ENCODE data around the gene JAK1.

JAK1 gene

DNA sequence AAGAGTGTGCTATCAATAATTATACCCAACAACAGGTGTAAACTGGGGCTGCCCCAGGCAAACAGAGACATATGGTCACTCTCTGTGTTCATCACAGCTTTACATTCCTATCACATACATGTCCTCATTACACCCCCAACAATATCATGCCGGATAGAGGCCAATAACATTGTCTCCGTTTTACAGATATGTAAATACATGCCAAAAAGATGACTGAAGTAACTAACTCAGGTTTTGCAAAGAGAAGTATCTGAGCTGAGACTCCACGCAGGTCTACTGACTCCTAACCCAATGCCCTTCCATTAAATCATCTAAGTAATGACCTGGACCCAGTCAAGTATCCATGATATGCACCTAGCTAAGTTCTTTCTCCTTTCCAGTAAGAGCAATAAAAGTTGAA is 55.0 kb downstream of the JAK1 start:
- Histone ChIP-seq H2AFZ (ENCODE audit: low read depth, low read length) (no peak overlapping the region), H3K79me1 (replicated peaks; ENCODE audit: low read length, poor library complexity, severe bottlenecking) (peaks cover 21% of the 10 kb centered on the region), H3K27ac (ENCODE audit: low read length, poor library complexity, severe bottlenecking) (no peak overlapping the region), H2AK5ac (ENCODE audit: low read length, severe bottlenecking) (no peak overlapping the region), H2BK15ac (ENCODE audit: low read depth, poor library complexity, severe bottlenecking) (no peak overlapping the region), H3K9ac (ENCODE audit: low read length) (no peak overlapping the region), H2BK120ac (ENCODE audit: low read depth, low read length) (no peak overlapping the region), H4K8ac (ENCODE audit: low read length) (no peak overlapping the region), H3K4ac (ENCODE audit: low read depth in 1 of 2, low read length in 2 of 2) (no peak overlapping the region), H3K36me3 (ENCODE audit: control insufficient read depth in 1 of 2, insufficient read depth in 2 of 2, low read depth in 1 of 2, low read length in 2 of 2) (no peaks in the 10 kb centered on the region), H4K91ac (ENCODE audit: low read length) (no peak overlapping the region), H3K27me3 (ENCODE audit: control insufficient read depth in 1 of 2, insufficient read depth in 1 of 2, low read length in 2 of 2) (no peaks in the 10 kb centered on the region), H3K9me3 (ENCODE audit: control insufficient read depth, low read length) (no peaks in the 10 kb centered on the region), H3K4me2 (ENCODE audit: low read length, poor library complexity, severe bottlenecking) (no peak overlapping the region), H3K18ac (ENCODE audit: low read depth in 1 of 2, low read length in 2 of 2) (no peak overlapping the region), H3K4me1 (ENCODE audit: control insufficient read depth, insufficient read depth, low read depth, low read length) (peaks cover 5% of the 10 kb centered on the region), H2BK5ac (ENCODE audit: low read depth, low read length, poor library complexity, severe bottlenecking) (no peak overlapping the region), H3K23ac (ENCODE audit: low read length in 2 of 2) (no peak overlapping the region), H3K14ac (ENCODE audit: low read length in 2 of 2) (peak overlapping the region in 1 of 2 experiments; percentile 15), H2BK12ac (ENCODE audit: low read length in 2 of 2) (no peak overlapping the region), H3K4me3 (ENCODE audit: insufficient read depth in 1 of 2, low read depth in 1 of 2, low read length in 2 of 2) (no peak overlapping the region)
- DNase-seq, result no peak
- WGBS, result 95% methylated on average over 3 of the region's 3 CpGs

DNA sequence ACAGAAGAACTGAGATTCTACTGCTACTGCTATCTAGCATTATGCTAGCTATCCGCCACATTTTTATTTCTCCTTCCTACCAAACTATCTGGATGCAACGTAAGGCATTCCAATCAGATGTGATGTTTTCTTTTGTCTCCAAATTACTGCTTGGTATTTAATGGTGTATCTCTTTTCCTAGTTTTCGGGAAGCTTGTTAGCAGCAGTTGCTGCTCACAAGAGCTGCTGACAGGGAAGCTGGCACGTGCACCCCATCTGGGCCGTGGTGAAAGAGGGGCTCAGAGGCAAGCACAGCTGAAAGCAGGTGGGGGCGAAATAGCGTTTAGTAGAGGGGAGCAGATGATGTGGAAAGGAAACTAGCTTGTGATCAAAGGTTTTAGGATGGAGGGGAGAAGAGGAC is 57.3 kb downstream of the JAK1 start:
- Histone ChIP-seq H3K36me3 (ENCODE audit: control insufficient read depth in 1 of 2, insufficient read depth in 2 of 2, low read depth in 1 of 2, low read length in 2 of 2) (no peaks in the 10 kb centered on the region), H3K4me3 (ENCODE audit: insufficient read depth in 1 of 2, low read depth in 1 of 2, low read length in 2 of 2) (no peak overlapping the region), H2BK5ac (ENCODE audit: low read depth, low read length, poor library complexity, severe bottlenecking) (no peak overlapping the region), H3K4me2 (ENCODE audit: low read length, poor library complexity, severe bottlenecking) (no peak overlapping the region), H3K4me1 (ENCODE audit: control insufficient read depth, insufficient read depth, low read depth, low read length) (peaks cover 2% of the 10 kb centered on the region), H3K23ac (ENCODE audit: low read length in 2 of 2) (no peak overlapping the region), H2BK15ac (ENCODE audit: low read depth, poor library complexity, severe bottlenecking) (no peak overlapping the region), H2BK12ac (ENCODE audit: low read length in 2 of 2) (peak overlapping the region; percentile 18 to 42), H3K27ac (ENCODE audit: low read length, poor library complexity, severe bottlenecking) (no peak overlapping the region), H3K4ac (ENCODE audit: low read depth in 1 of 2, low read length in 2 of 2) (no peak overlapping the region), H3K27me3 (ENCODE audit: control insufficient read depth in 1 of 2, insufficient read depth in 1 of 2, low read length in 2 of 2) (no peaks in the 10 kb centered on the region), H3K18ac (ENCODE audit: low read depth in 1 of 2, low read length in 2 of 2) (peak overlapping the region in 1 of 2 experiments; percentile 28), H2BK120ac (ENCODE audit: low read depth, low read length) (no peak overlapping the region), H3K14ac (ENCODE audit: low read length in 2 of 2) (no peak overlapping the region), H4K91ac (ENCODE audit: low read length) (no peak overlapping the region), H4K8ac (ENCODE audit: low read length) (no peak overlapping the region), H3K9me3 (ENCODE audit: control insufficient read depth, low read length) (no peaks in the 10 kb centered on the region), H2AFZ (ENCODE audit: low read depth, low read length) (no peak overlapping the region), H3K79me1 (replicated peaks; ENCODE audit: low read length, poor library complexity, severe bottlenecking) (peaks cover 30% of the 10 kb centered on the region), H2AK5ac (ENCODE audit: low read length, severe bottlenecking) (no peak overlapping the region), H3K9ac (ENCODE audit: low read length) (no peak overlapping the region)
- WGBS, result 87% methylated on average over 6 of the region's 7 CpGs
- no peak for DNase-seq

DNA sequence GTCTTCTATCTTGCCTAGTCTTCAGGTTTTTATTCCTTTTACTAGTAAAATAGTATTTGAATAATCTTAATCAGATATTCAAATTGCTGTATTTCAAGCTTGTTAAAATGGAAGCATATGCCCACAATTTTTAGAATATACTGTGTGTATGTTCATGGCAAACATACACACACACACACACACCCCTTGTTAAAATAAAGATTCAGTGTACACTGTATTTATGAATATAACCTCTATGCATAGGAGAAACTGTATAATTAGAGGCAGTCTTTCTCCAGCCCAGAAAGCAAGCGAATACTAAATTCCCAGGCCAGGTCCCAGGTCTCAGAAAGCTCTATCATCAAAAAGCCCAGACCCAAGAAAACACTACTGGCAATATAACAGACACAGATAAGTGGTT is 57.8 kb downstream of the JAK1 start:
- no peaks in the 10 kb centered on the region for H3K9me3 ChIP-seq (ENCODE audit: control insufficient read depth, low read length)
- H2BK12ac ChIP-seq (ENCODE audit: low read length in 2 of 2), result no peak overlapping the region
- H2BK120ac ChIP-seq (ENCODE audit: low read depth, low read length), result no peak overlapping the region
- no peak overlapping the region for H4K8ac ChIP-seq (ENCODE audit: low read length)
- no peak overlapping the region for H3K9ac ChIP-seq (ENCODE audit: low read length)
- H3K36me3 ChIP-seq (ENCODE audit: control insufficient read depth in 1 of 2, insufficient read depth in 2 of 2, low read depth in 1 of 2, low read length in 2 of 2), result no peaks in the 10 kb centered on the region
- DNase-seq, result no peak
- H3K27me3 ChIP-seq (ENCODE audit: control insufficient read depth in 1 of 2, insufficient read depth in 1 of 2, low read length in 2 of 2), result no peaks in the 10 kb centered on the region
- no peak overlapping the region for H3K18ac ChIP-seq (ENCODE audit: low read depth in 1 of 2, low read length in 2 of 2)
- H2BK15ac ChIP-seq (ENCODE audit: low read depth, poor library complexity, severe bottlenecking), result no peak overlapping the region
- no peak overlapping the region for H2BK5ac ChIP-seq (ENCODE audit: low read depth, low read length, poor library complexity, severe bottlenecking)
- no peak overlapping the region for H3K4me2 ChIP-seq (ENCODE audit: low read length, poor library complexity, severe bottlenecking)
- H2AFZ ChIP-seq (ENCODE audit: low read depth, low read length), result no peak overlapping the region
- H3K79me1 ChIP-seq (replicated peaks; ENCODE audit: low read length, poor library complexity, severe bottlenecking), result peaks cover 26% of the 10 kb centered on the region
- no peak overlapping the region for H3K14ac ChIP-seq (ENCODE audit: low read length in 2 of 2)
- no peak overlapping the region for H2AK5ac ChIP-seq (ENCODE audit: low read length, severe bottlenecking)
- no peak overlapping the region for H4K91ac ChIP-seq (ENCODE audit: low read length)
- no peak overlapping the region for H3K4ac ChIP-seq (ENCODE audit: low read depth in 1 of 2, low read length in 2 of 2)
- WGBS, result no CpG with 5 or more reads among the region's 1 CpG
- H3K4me1 ChIP-seq (ENCODE audit: control insufficient read depth, insufficient read depth, low read depth, low read length), result peaks cover 2% of the 10 kb centered on the region
- no peak overlapping the region for H3K27ac ChIP-seq (ENCODE audit: low read length, poor library complexity, severe bottlenecking)
- no peak overlapping the region for H3K23ac ChIP-seq (ENCODE audit: low read length in 2 of 2)
- H3K4me3 ChIP-seq (ENCODE audit: insufficient read depth in 1 of 2, low read depth in 1 of 2, low read length in 2 of 2), result no peak overlapping the region

DNA sequence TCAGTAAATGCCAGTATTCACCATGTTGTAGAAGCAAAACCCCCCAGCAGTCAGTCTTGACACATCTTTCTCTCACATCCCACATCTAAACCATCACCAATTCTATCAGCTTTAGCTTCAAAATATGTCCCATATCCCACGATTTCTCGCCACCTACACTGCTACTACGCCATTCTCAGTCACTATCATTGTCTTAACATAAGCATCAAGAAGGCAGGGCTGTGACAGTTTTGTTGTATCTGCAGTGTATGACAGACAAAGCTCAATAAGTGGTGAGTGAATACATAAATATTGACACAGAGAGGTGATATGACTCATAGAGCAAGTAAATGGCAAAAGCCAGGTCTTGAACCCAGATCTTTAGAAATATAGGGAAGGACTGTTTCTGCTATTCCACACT is 59.9 kb downstream of the JAK1 start:
- no peaks in the 10 kb centered on the region for H3K27me3 ChIP-seq (ENCODE audit: control insufficient read depth in 1 of 2, insufficient read depth in 1 of 2, low read length in 2 of 2)
- no peak overlapping the region for H4K91ac ChIP-seq (ENCODE audit: low read length)
- H3K4me1 ChIP-seq (ENCODE audit: control insufficient read depth, insufficient read depth, low read depth, low read length), result peaks cover 2% of the 10 kb centered on the region
- H3K4me2 ChIP-seq (ENCODE audit: low read length, poor library complexity, severe bottlenecking), result no peak overlapping the region
- WGBS, result 92% methylated on average over 3 of the region's 3 CpGs
- H3K4me3 ChIP-seq (ENCODE audit: insufficient read depth in 1 of 2, low read depth in 1 of 2, low read length in 2 of 2), result no peak overlapping the region
- H3K18ac ChIP-seq (ENCODE audit: low read depth in 1 of 2, low read length in 2 of 2), result no peak overlapping the region
- no peak overlapping the region for H2BK12ac ChIP-seq (ENCODE audit: low read length in 2 of 2)
- H3K23ac ChIP-seq (ENCODE audit: low read length in 2 of 2), result no peak overlapping the region
- no peak overlapping the region for H4K8ac ChIP-seq (ENCODE audit: low read length)
- H2AFZ ChIP-seq (ENCODE audit: low read depth, low read length), result no peak overlapping the region
- no peak overlapping the region for H3K4ac ChIP-seq (ENCODE audit: low read depth in 1 of 2, low read length in 2 of 2)
- peak; percentile 42 for DNase-seq
- no peak overlapping the region for H2BK5ac ChIP-seq (ENCODE audit: low read depth, low read length, poor library complexity, severe bottlenecking)
- H3K36me3 ChIP-seq (ENCODE audit: control insufficient read depth in 1 of 2, insufficient read depth in 2 of 2, low read depth in 1 of 2, low read length in 2 of 2), result no peaks in the 10 kb centered on the region
- no peaks in the 10 kb centered on the region for H3K9me3 ChIP-seq (ENCODE audit: control insufficient read depth, low read length)
- H3K9ac ChIP-seq (ENCODE audit: low read length), result no peak overlapping the region
- no peak overlapping the region for H2BK120ac ChIP-seq (ENCODE audit: low read depth, low read length)
- H3K79me1 ChIP-seq (replicated peaks; ENCODE audit: low read length, poor library complexity, severe bottlenecking), result peaks cover 32% of the 10 kb centered on the region
- H3K14ac ChIP-seq (ENCODE audit: low read length in 2 of 2), result no peak overlapping the region
- H2AK5ac ChIP-seq (ENCODE audit: low read length, severe bottlenecking), result no peak overlapping the region
- no peak overlapping the region for H2BK15ac ChIP-seq (ENCODE audit: low read depth, poor library complexity, severe bottlenecking)
- H3K27ac ChIP-seq (ENCODE audit: low read length, poor library complexity, severe bottlenecking), result no peak overlapping the region

Measured in mesenchymal stem cell (in vitro differentiated cells and primary cell).